HG03354 (cell line): ENCODE data around the gene PPFIA3.
"Not testable (repeated sequence)": the region's sequence is repeated elsewhere in the genome, so short reads cannot be mapped to it uniquely, and the experiment has no call there.

Source experiments
- ATAC-seq: cut with Tn5 transposase; IDR thresholded peaks from one replicate; pipeline ENCODE4 v1.9.1; 2021; ENCODE audit warnings: mild to moderate bottlenecking; ENCODE audit not compliant: unreplicated experiment, poor library complexity, severe bottlenecking

PPFIA3 gene

DNA sequence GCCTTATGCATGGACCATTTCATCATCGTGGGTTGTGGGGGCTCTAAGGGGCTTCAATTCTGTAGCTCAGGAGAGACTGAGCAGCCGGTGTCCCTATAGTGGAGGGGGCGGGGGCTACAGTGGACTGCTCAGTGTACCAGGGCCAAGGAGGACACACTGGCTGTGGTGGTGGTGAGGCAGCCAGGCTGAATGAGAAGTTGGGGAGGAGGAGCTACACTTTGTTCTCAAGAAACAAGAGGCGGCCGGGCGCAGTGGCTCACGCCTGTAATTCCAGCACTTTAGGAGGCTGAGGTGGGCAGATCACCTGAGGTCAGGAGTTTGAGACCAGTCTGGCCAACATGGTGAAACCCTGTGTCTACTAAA lies 27.0 kb downstream of the PPFIA3 start:
- ATAC-seq = not testable (repeated sequence)

- no peak for ATAC-seq
These were observed 28.8 kb downstream of the PPFIA3 start for GRCh38 chr19:49148044-49148682.

- ATAC-seq = no peak
These were observed 29.7 kb downstream of the PPFIA3 start for GRCh38 chr19:49148784-49149651.

- no peak for ATAC-seq
These were observed 30.3 kb downstream of the PPFIA3 start for GRCh38 chr19:49149652-49150105.

DNA sequence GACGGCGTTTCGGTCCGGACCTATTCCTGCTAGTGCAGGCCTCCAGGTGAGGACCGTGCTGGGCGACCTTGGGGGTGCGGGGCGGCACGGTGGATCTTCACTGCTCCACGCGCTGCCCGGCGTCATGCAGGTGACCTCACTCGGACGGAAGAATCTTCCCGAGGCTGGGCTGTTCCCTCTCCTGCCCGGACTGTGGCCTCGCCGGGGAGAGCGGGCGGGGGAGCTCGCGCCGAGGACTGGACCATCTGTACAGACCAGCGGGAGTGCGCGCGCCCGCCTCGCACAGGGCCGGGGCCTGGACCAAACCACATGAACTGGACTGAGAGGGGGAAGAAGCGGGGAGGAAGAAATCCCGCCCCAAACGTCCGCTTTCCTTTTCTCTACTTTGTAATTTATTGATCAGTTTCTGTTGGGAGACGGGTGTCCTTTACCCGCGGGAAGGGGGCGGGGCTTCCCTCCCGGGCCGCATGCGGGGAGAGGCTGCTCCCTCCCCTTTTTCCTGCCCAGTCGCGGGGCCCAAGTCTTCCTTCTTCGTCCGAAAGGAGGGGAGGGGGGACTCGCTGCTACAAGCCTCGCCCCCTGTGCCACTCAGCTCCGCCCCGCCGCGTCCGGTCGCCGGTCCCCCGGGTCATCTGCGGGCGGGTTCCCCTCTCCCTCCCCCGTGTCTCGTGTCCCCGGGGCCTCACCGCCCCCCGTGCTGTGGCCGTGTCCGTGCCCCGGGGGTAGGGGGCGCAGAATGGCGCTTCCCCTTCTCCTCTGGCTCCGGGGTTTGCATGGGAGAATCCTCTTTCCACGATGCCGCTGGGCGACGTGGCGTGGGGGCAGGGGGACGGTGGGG lies 31.0 kb downstream of the PPFIA3 start:
- no peak for ATAC-seq

DNA sequence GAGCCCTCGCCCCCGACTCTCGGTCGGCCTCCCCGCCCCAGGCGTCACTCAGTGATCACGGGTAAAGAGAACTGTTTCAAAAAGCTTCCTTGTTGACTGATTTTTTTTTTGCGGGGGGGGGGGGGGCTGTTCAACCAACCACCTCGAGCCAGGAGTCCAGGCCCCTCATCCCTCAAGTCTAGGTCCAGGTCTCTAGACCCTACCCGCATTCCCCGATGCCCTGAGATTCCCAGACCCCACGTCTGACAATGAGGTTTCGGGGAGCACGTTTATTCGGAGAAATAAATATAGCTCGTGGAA lies 31.6 kb downstream of the PPFIA3 start:
- no peak for ATAC-seq

GRCh38 chr19:49151267-49152118 lies 32.1 kb downstream of the PPFIA3 start:
- ATAC-seq = no peak

- ATAC-seq = no peak
These were observed 32.8 kb downstream of the PPFIA3 start for GRCh38 chr19:49152119-49152550.

GRCh38 chr19:49153167-49153809 lies 33.9 kb downstream of the PPFIA3 start:
- ATAC-seq = no peak

DNA sequence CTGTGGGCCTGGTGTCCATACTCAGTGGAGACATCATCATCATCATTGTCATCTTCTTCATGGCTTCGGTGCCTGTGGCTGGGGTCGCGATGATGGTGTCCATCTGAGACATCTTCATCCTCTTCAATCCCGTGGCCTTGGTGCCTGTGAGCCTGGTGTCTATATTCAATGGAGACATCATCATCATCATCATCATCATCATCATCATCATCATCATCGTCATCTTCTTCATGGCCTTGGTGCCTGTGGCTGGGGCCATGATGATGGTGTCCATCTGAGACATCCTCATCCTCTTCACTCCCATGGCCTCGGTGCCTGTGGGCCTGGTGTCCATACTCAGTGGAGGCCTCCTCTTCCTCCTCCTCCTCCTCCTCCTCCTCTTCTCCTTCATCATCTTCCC lies 34.9 kb downstream of the PPFIA3 start:
- no peak for ATAC-seq

DNA sequence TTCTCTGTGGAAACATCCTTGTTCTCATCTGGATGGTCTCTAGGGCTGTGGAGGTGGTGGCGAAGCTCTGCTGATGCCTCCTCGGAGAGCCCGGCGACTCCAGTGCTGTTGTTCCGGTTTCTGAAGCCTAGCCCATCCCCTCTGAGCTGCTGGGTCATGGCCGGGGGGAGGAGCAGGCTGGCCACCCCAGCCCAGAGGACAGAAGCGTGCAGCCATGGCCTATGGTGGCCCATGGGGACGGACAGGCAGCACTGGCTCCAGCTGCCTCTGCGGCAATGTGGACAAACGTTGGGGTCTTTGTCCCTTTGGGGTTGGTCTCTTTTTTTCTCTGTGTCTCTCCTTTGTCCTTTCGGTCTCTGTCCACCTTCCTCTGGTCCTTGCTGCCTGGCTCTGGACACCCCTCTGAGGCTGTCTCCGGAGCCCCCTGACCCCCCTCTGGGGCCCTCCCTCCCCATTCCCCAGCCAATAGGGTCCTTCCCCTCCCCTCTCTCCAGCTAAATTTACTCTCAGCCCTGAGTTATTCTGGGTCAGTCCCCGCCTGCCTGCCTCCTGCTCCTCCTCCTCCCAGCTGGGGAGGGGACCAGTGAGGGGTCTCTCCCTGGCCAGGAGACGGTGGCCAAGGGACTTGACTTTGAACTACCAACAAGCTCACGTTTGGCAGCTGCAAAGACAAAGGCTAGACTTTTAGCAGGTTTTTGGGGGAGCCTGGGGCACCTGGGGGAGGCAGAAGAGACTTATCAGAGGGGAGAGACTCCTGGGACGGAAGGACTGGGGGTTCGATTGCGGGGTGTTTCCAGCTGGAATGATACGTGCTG lies 35.9 kb downstream of the PPFIA3 start, which contains the start of gene HRC:
TSS of gene HRC (minus strand) at position 392 of the 815 bp plus-strand sequence. CDS start at position 233, 159 bp downstream.
- no peak for ATAC-seq

- no peak for ATAC-seq
These were observed 36.5 kb downstream of the PPFIA3 start for GRCh38 chr19:49155820-49156346.

GRCh38 chr19:49157445-49158224 lies 38.3 kb downstream of the PPFIA3 start, which contains the start of gene TRPM4:
TRPM4 (plus strand) TSS chr19:49157792; CDS start chr19:49157867, 75 bp downstream.
- no peak for ATAC-seq

- no peak for ATAC-seq
These were observed 41.3 kb downstream of the PPFIA3 start for GRCh38 chr19:49160450-49161189.

DNA sequence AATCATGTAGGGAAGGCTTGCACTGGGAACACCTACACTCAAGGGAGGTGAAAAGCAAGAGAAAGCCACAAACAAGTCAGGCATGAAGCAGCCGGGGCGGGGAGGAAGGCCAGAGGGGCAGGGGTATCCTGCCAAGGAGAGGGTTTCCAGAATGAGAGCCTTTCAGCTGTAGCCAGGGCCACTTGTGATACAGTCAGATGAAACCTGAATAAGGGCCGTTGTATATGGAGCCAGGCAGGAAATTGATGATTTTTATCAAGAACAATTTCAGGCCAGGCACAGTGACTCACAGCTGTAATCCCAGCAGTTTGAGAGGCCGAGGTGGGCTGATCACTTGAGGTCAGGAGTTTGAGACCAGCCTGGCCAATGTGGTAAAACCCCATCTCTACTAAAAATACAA lies 42.6 kb downstream of the PPFIA3 start:
- no peak for ATAC-seq

GRCh38 chr19:49165111-49165750 lies 45.9 kb downstream of the PPFIA3 start:
- ATAC-seq = no peak
